Fibroblast of mammary gland (primary cell): ENCODE results near the gene EPG5.

Experiments used
- DNase-seq: peaks from one replicate; pipeline ENCODE4 v3.0.0-alpha.2; 2010; ENCODE audit warnings: low read depth
- H3K4me3 ChIP-seq: 2 replicates; pipeline ENCODE4 v1.5.1; 2011; ENCODE audit warnings: low read depth, mild to moderate bottlenecking, low read length, moderate library complexity; ENCODE audit not compliant: control insufficient read depth
- TF ChIP-seq, protein P1 (sequence below): conservative IDR thresholded peaks from 2 replicates; pipeline ENCODE4 v1.5.1; 2011; ENCODE audit warnings: low read depth, low read length, inconsistent platforms; ENCODE audit not compliant: control insufficient read depth, insufficient read depth

EPG5 gene

DNA sequence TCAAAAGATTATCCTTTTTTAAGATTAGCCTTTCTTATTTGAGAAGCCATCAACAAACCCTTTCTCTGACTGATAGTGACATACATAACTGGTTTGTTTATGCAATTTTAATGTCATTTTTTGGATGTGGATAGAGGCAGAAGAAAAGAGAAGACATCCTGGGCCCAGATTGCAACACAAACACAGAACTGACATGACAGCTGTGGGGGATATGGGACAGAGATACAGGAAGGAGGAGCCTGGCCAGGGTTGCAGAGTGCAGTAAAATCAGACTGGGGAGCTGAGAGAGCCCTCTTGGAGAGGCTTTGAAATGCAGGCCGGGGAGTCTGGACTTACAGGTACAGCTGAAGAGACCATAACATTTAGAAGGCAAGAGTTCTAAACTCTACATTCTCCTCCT, 76.5 kb downstream of the EPG5 start:
- DNase-seq: no peak
- TF ChIP-seq, protein P1, sequence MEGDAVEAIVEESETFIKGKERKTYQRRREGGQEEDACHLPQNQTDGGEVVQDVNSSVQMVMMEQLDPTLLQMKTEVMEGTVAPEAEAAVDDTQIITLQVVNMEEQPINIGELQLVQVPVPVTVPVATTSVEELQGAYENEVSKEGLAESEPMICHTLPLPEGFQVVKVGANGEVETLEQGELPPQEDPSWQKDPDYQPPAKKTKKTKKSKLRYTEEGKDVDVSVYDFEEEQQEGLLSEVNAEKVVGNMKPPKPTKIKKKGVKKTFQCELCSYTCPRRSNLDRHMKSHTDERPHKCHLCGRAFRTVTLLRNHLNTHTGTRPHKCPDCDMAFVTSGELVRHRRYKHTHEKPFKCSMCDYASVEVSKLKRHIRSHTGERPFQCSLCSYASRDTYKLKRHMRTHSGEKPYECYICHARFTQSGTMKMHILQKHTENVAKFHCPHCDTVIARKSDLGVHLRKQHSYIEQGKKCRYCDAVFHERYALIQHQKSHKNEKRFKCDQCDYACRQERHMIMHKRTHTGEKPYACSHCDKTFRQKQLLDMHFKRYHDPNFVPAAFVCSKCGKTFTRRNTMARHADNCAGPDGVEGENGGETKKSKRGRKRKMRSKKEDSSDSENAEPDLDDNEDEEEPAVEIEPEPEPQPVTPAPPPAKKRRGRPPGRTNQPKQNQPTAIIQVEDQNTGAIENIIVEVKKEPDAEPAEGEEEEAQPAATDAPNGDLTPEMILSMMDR: no peak
- H3K4me3 ChIP-seq: no peak overlapping the region

DNA sequence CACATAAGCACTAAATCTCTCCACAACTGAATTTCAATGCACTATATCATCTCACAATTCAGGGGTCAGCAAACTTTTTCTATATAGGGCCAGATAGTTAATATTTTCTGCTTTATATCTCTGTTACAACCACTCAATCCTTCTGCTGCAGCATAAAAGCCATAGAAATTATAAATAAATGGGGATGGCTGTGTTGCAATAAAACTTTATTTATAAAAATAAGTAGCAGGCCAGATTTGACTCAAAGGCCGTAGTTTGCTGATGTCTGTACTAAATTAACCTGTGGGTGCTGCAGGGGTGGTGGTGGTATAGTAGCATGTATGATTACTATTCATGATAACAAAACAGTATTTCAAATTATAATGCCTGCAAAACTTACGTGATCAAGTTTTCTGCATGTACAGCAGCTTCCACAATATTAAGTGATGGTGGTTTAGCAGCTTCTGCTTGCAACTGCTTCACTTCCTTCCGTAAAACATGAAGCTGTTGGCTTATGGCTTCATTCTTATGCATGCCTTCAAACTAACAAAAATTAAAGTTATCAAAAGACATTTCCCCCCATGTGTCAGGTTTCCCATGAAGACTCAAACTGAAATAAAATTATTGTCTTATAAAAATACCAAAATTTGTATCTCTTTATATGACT, 77.6 kb downstream of the EPG5 start:
- H3K4me3 ChIP-seq: no peak overlapping the region
- no peak for DNase-seq
- TF ChIP-seq, protein P1: no peak

DNA sequence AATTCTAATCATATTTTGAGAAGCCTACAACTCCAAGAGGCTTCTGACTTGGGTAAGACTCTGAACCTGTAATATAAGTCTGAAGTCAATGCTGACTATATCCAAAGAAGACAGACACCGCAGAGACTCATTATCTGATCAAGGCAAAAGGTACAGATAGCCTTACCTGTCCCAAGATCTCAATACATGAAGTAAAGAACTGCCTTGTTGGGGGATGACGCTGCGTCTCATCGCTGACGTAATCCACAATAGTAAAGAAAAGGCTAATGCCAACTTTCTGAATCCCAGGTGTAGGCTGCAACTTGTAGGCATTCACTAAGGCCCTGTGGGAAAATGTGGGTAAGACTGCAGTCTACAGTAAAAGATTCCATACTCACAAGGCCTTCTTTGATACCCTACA, 79.5 kb downstream of the EPG5 start:
- TF ChIP-seq, protein P1: no peak
- no peak overlapping the region for H3K4me3 ChIP-seq
- DNase-seq: no peak

DNA sequence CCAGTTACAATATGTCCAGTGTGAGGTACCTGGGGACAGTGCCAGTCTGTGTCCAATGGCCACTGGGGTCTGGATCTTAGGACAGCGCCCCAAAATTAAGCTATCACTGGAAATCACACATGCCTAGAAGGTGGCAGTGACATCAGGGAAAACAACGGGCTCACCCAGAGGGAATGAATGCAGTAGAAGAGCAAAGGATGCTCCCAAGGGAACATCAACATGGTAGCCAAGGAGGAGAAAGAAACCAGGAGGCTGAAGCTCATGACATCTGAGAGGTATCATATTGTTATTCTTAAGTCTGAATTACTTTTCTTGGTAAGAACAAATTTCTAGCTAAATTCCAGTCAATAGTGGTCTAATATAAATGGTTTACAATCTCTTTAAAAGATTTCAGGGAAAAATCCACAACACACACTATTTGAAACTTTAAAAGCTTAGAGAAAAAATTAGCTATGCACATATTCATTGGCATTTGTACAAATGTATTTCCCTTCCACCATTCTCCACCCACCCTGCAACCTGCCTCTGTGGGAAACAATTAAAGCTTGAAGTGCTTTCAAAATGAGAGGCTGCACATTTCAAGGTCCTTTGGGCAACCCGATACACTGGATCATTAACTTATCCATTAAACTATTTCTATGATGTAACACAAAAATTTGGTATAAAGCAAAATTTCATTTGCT, 86.1 kb downstream of the EPG5 start:
- TF ChIP-seq, protein P1: no peak
- no peak overlapping the region for H3K4me3 ChIP-seq
- no peak for DNase-seq

DNA sequence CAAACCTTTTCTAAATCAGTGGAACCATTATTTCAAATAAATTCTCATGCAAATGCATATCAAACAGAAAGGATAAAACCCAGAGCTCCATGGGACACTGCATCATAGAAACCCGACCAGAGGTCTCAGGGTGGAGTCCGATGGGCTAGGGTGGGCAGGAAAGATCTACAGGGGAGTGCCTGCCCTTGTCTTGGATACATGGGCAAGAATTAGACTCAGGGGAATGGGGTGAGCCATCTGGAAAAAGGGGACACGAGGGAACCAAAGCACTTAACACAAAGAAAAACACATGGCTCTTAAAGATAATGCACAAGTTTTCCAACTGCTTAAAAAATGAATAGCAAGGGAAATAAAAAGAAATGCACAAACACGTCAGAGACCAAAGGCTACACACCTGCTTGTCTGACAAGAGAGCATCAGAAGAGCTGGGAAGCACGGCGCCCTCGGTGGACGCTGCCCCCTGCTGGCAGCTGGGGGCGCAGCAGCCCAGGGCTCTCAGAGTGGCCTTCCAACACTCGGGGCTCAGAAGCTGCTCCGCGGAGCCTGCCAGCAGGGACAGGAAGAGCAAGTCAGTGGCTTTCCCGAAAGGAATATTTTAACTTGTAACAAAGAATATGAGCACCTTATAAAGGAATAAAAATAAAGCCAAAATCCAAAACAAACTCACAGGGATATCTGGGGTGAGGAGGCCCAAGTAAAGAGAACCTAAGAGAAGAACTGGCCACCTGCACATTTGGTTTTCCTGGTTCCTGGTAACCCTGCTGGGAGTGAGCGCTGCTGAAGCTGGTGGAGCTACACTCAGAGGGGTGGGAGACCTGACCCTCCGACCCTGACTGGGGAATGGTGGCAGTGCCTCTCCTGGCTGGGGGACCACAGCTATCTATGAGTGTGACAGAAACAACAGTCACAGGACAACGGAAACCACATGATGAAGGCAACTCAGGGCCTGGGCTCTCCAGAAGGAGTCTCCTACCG, 87.2 kb downstream of the EPG5 start:
- no peak overlapping the region for H3K4me3 ChIP-seq
- TF ChIP-seq, protein P1: peak; percentile 98
- DNase-seq: peak; percentile 67

DNA sequence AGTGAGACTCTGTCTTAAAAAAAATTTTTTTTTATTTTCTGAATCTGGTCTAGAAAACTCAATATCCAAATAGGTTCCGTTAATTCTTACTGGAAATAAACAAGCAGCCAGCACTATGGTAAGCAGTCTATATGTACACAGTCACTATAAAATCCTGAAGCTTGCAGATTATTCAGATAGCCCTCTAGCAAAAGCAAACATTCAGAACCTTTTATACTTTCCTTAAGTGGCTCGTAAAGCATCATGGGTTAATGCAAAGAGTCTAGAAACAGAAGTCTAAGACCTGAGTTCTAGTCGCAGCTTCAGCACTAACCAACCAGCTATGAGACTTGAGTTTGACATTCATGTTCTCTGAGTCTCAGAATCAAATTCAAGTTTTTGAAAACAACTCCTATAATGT, 89.7 kb downstream of the EPG5 start:
- no peak overlapping the region for H3K4me3 ChIP-seq
- TF ChIP-seq, protein P1: no peak
- DNase-seq: no peak
